Keratinocyte (primary cell): Measurements from ENCODE around the gene CASZ1. TPM values are rescaled to one million over a fixed set of nuclear protein-coding genes. Genes with fewer than 3 reads are reported as not detected.

ENCODE experiments used
- DNase-seq: peaks from one replicate; pipeline ENCODE4 v3.0.0-alpha.2; 2011; ENCODE audit warnings: low read depth, missing footprints, low spot score
- FAIRE-seq: peaks from 2 replicates; lab custom pipeline; 2011; peaks lifted over from hg19 to GRCh38; lab: Jason Lieb, UNC
- H2AFZ ChIP-seq: 2 replicates; pipeline ENCODE4 v1.6.0; 2012; ENCODE audit warnings: low read length, control low read depth, inconsistent platforms; ENCODE audit not compliant: control insufficient read depth
- H3K27ac ChIP-seq: 2 replicates; pipeline ENCODE4 v1.5.1; 2011; ENCODE audit warnings: low read length; ENCODE audit not compliant: control insufficient read depth, insufficient read depth
- H3K27me3 ChIP-seq: 3 replicates; pipeline ENCODE4 v1.6.0; 2011; ENCODE audit warnings: low read length; ENCODE audit not compliant: control insufficient read depth, insufficient read depth; ENCODE audit errors: extremely low read depth
- H3K36me3 ChIP-seq, 2 experiments: 2 replicates in 1 of 2; 3 replicates in 1 of 2; pipeline ENCODE4 v1.5.1; 2011; ENCODE audit warnings: low read length in 2 of 2, mild to moderate bottlenecking in 1 of 2; ENCODE audit not compliant: control insufficient read depth in 2 of 2, insufficient read depth in 2 of 2; ENCODE audit errors: extremely low read depth in 1 of 2
- H3K4me1 ChIP-seq: 3 replicates; pipeline ENCODE4 v1.5.1; 2011; ENCODE audit warnings: low read length; ENCODE audit not compliant: control insufficient read depth, insufficient read depth; ENCODE audit errors: extremely low read depth
- H3K4me2 ChIP-seq: 3 replicates; pipeline ENCODE4 v1.6.0; 2011; ENCODE audit warnings: low read depth, low read length; ENCODE audit not compliant: control insufficient read depth, insufficient read depth; ENCODE audit errors: extremely low read depth
- H3K4me3 ChIP-seq, 3 experiments: fragments of 200-600 bp in 1 of 3; sonication (generic) in 1 of 3; 2 replicates in 2 of 3; 3 replicates in 1 of 3; pipeline ENCODE4 v1.5.1; 2011 to 2016; ENCODE audit warnings: low read length in 3 of 3, mild to moderate bottlenecking in 3 of 3, control low read depth in 2 of 3, inconsistent platforms in 1 of 3, low read depth in 1 of 3, mixed read lengths in 1 of 3, mixed run types in 1 of 3, moderate library complexity in 1 of 3; ENCODE audit not compliant: control insufficient read depth in 2 of 3, insufficient read depth in 2 of 3; ENCODE audit errors: extremely low read depth in 1 of 3
- H3K79me2 ChIP-seq: 2 replicates; pipeline ENCODE4 v1.6.0; 2012; ENCODE audit warnings: low read length; ENCODE audit not compliant: control insufficient read depth, insufficient read depth
- H3K9ac ChIP-seq: 3 replicates; pipeline ENCODE4 v1.6.0; 2011; ENCODE audit warnings: low read length; ENCODE audit not compliant: control insufficient read depth, insufficient read depth; ENCODE audit errors: extremely low read depth
- H3K9me1 ChIP-seq: 3 replicates; pipeline ENCODE4 v1.6.0; 2011; ENCODE audit warnings: low read length; ENCODE audit not compliant: control insufficient read depth, insufficient read depth; ENCODE audit errors: extremely low read depth
- H3K9me3 ChIP-seq: 2 replicates; pipeline ENCODE4 v1.5.1; 2012; ENCODE audit warnings: low read depth, low read length; ENCODE audit not compliant: control insufficient read depth
- H4K20me1 ChIP-seq: 3 replicates; pipeline ENCODE4 v1.6.0; 2011; ENCODE audit warnings: low read length; ENCODE audit not compliant: control insufficient read depth, insufficient read depth; ENCODE audit errors: extremely low read depth
- EZH2 ChIP-seq: IDR thresholded peaks from one replicate; pipeline ENCODE4 v1.6.1; 2012; ENCODE audit warnings: inconsistent platforms, mild to moderate bottlenecking, low read length, moderate library complexity
- dilution Hi-C: fragments of 300-500 bp; cut with MboI; formaldehyde crosslinking; loops from one replicate; pipeline ENCODE4 v1.7.0; 2020; ENCODE audit warnings: low sequenced_read_pairs; ENCODE audit not compliant: extremely low pct_ligation_motif_present
- polyA plus RNA-seq, 5 experiments: library from polyadenylated mRNA; depleted of rRNA in 3 of 5; stranded (reverse) in 3 of 5; stranded (forward) in 1 of 5; unstranded in 1 of 5; fragments of >200 nt; gene quantifications; 1 replicate in 1 of 5; 2 replicates in 3 of 5; 3 replicates in 1 of 5; pipeline versions ENCODE4 v1.2.1 to v1.2.3, GENCODE V29; 2011 to 2012; ENCODE audit warnings: missing spikeins in 2 of 5, low read depth in 1 of 5, low replicate concordance in 1 of 5
- TF ChIP-seq, protein P1 (sequence below), 3 experiments: IDR thresholded peaks in 1 of 3; conservative IDR thresholded peaks in 1 of 3; optimal IDR thresholded peaks in 1 of 3; 2 replicates in 2 of 3; 3 replicates in 1 of 3; pipeline versions ENCODE3 to v1.5.1; 2011; ENCODE audit warnings: low read length in 3 of 3, mild to moderate bottlenecking in 3 of 3, moderate library complexity in 2 of 3, control low read depth in 1 of 3, inconsistent platforms in 1 of 3; ENCODE audit not compliant: insufficient read depth in 2 of 3; ENCODE audit errors: extremely low read depth in 1 of 3

The CASZ1 gene
- polyA plus RNA-seq, 1 donor (not counting 4 experiments of a cell fraction or from before 2014, with no cell fraction given), result 2.8 TPM

- Histone ChIP-seq H3K27ac (no peak overlapping the region), H2AFZ (no peak overlapping the region), H3K27me3 (peaks cover 17% of the 10 kb centered on the region), H3K4me3 (no peak overlapping the region), H3K9ac (no peak overlapping the region), H3K9me1 (no peaks in the 10 kb centered on the region), H3K4me2 (no peak overlapping the region), H4K20me1 (no peaks in the 10 kb centered on the region), H3K79me2 (peaks cover 31% of the 10 kb centered on the region), H3K36me3 (no peaks in the 10 kb centered on the region), H3K4me1 (peaks cover 15% of the 10 kb centered on the region), H3K9me3 (no peaks in the 10 kb centered on the region)
- no peak for FAIRE-seq
- TF ChIP-seq, protein P1, sequence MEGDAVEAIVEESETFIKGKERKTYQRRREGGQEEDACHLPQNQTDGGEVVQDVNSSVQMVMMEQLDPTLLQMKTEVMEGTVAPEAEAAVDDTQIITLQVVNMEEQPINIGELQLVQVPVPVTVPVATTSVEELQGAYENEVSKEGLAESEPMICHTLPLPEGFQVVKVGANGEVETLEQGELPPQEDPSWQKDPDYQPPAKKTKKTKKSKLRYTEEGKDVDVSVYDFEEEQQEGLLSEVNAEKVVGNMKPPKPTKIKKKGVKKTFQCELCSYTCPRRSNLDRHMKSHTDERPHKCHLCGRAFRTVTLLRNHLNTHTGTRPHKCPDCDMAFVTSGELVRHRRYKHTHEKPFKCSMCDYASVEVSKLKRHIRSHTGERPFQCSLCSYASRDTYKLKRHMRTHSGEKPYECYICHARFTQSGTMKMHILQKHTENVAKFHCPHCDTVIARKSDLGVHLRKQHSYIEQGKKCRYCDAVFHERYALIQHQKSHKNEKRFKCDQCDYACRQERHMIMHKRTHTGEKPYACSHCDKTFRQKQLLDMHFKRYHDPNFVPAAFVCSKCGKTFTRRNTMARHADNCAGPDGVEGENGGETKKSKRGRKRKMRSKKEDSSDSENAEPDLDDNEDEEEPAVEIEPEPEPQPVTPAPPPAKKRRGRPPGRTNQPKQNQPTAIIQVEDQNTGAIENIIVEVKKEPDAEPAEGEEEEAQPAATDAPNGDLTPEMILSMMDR (optimal IDR thresholded peaks at IDR 0.05 in 1 of 3, IDR thresholded peaks at IDR 0.05 in 1 of 3, conservative IDR thresholded peaks at IDR 0.05 in 1 of 3; ENCODE audit: extremely low read depth in 1 of 3, insufficient read depth in 2 of 3, low read length in 3 of 3), result no peak
- TF ChIP-seq EZH2, result no peak
- no peak for DNase-seq
- dilution Hi-C loops, result no loop called here
These were observed 6.4 kb downstream of the CASZ1 start for GRCh38 chr1:10789803-10790702.

DNA sequence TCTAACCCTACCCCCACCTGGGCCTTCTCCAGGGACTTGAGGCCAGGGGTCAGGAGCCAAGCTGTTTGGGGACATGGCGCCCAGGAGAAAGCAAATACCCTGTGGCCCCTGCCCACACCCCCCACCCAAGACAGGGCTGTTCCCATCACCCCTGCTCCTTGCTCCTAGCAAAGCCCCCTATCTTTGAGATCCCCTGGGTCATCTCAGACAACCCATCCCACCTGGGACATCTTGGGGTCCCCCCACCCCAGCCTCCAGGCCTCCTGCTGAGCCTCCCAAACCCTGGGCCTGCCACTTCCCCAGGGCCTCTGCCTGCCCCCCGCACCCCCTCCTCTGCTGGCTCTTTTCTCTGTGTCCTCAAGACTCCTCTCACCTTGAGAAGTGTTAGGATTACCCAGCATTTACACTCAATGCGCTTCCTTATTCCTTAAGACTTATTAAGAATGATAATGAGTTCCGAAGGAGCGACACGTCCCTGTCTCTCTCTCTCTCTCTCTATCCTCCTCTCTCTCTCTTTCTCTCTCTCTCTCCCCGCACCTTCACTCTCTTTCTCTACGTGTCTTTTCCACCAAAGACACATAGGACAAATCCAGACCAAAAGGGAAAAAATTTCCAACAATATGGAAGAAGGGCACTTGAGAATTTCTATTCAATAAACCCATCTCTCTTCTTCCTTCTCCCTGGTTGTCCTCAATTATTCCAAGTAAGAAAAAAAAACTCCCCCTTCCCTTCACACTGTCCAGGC is 7.2 kb downstream of the CASZ1 start:
- TF ChIP-seq EZH2, result no peak
- TF ChIP-seq, protein P1 (optimal IDR thresholded peaks at IDR 0.05 in 1 of 3, IDR thresholded peaks at IDR 0.05 in 1 of 3, conservative IDR thresholded peaks at IDR 0.05 in 1 of 3; ENCODE audit: extremely low read depth in 1 of 3, insufficient read depth in 2 of 3, low read length in 3 of 3), result no peak
- dilution Hi-C loops, result no loop called here

More for the DNA sequence above, 7.2 kb downstream of the CASZ1 start:
- no peak overlapping the region for H3K4me2 ChIP-seq
- H2AFZ ChIP-seq, result no peak overlapping the region
- no peaks in the 10 kb centered on the region for H4K20me1 ChIP-seq
- H3K27ac ChIP-seq, result no peak overlapping the region
- no peak overlapping the region for H3K9ac ChIP-seq
- no peak overlapping the region for H3K4me3 ChIP-seq
- H3K27me3 ChIP-seq, result peaks cover 17% of the 10 kb centered on the region
- peaks cover 13% of the 10 kb centered on the region for H3K4me1 ChIP-seq
- H3K36me3 ChIP-seq, result no peaks in the 10 kb centered on the region
- H3K9me1 ChIP-seq, result no peaks in the 10 kb centered on the region
- peaks cover 33% of the 10 kb centered on the region for H3K79me2 ChIP-seq
- DNase-seq (no peak), FAIRE-seq (no peak)
- no peaks in the 10 kb centered on the region for H3K9me3 ChIP-seq
